ENCODE measurements around the gene RTL1. TPM values are rescaled to one million over a fixed set of nuclear protein-coding genes. Genes with fewer than 3 reads are reported as not detected.

The RTL1 gene
- polyA plus RNA-seq, 12 donors = 22.7 to 66.3 (median 47.2) TPM; not detected in 1

DNA sequence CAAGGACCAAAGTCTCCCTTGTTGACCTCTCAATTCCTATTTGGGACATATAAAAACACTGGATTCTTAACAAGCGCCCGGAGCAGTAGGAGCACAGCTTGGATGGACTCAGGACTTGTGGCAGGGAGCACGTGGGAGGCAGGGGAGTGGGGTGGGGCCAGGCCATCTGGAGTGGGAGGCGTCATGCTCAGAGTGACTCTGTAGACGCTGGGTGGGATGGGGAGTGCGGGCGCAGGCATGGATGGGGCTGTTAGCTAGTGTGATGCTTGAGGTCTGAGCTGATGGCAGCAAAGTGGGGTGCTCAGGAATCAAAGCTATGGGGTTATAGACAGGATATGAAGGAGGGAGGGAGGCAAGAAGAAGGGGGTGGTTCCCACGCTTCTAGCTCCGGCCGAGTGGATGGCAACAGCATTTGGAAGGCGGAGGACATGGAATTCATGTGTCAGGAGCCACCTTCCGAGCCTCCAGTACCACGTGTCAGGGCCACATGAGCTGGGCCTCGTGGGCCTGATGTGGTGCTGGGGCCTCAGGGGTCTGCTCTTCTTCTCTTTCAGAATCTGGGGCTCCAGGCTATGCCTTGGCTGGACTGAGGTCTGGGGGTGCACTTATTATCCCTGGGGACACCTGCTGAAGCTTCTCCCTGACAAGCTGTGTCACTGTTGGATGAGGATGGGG, 51.4 kb downstream of the RTL1 start:
- no peak for DNase-seq

DNA sequence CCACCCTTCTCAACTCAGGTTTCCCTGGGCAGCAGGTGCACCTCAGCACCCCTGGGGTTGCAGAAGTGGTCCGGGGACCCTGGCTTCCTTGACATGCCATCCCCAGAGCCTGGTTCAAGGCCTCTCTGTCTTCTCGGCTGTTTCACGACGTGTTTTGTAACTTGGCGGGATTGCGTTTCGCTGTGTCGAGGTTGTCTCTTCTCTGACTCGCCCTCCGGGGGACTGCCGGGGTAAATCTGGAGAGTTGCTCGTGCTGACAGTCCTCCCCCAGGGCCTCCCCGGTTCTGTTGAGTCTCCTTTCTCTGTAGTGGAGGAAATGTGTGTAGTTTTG, 52.0 kb downstream of the RTL1 start:
- DNase-seq = no peak

DNA sequence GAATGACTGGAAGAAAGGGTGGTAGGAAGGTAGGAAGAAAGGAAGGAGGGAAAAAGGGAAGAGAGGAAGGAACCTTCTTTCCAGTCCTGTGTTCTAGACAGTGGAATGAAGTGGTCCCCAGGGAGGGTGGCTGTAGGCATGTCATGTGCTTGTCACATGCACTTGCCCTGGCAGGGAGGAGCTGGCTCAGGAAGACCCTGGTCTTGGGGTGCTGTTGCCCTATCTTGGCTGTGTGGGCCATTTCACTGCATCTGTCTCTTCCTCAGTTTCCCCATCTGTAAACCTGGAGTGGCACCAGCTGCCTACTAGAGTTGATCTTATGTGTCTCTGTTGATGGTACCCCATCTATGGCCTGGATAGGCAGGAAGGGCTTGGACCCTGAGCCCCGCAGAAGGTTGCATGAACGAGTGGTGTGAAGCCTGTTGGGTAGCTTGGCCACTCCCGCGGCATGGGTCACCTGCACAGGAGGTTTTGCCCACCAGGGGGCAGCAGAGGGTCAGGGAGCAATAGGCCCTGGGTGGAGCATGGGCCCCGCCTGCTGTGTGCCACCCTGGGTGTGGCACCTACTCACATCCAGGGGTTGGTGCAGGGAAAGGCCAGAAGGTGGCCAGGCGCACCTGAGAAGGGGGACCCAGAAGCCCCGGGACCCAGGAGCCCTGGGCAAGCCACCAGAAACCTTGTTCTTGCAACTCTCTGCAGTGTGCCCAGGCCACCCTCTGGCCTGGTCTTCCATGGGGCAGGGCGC, 52.5 kb downstream of the RTL1 start:
- DNase-seq = no peak

DNA sequence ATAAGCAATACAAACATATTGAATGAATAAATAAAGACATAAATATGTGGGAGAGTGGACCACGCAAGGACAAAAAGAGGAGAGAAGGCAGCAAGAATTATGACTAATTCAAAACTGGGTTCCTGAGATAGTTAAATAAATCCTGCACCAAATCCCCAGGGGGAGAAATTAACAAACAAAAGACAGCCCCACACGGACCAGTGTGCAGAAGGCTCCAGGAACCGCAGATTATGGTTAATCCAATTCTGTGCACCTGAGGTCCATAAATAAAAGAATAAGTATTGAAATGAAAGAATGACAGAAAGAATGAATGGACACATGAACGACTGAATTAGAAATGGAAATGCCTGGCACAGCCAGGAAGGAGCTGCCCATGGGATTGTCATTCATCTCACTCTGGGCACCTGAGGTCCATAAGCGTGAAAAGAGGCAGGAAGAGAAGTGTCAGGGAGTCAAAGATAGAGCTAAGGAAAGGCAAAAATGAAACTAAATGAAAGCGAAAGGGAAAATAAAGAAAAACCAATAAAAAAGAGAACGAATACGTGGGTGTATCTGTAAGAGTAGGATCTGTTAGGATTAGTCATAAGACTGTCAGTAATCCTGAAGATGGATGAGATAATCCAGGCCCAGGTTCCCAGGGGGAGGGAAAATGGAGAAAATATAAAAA, 54.3 kb downstream of the RTL1 start:
- DNase-seq = no peak

- no peak for DNase-seq
Observed at GRCh38 chr14:100846309-100846859, 57.1 kb downstream of the RTL1 start.

DNA sequence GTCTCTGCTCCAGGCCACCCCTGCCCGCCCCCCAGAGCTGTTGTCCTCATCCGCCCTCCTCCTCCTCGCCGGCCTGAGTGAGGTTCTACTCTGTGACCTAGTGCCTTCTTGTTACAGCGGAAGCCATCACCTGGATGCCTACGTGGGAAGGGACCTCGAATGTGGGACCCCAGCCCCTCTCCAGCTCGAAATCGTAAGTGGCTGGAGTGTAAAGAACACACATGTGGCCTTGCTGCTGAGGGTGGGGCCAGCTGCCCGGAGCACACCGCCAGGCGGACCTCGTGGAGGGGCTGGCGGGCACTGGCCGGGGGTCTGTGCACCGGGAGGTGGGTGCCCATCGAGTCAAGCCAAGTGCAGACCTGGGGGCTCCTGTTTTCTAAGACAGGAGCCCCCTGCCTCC, 58.2 kb downstream of the RTL1 start:
- no peak for DNase-seq

- no peak for DNase-seq
Observed at GRCh38 chr14:100844846-100845245, 58.7 kb downstream of the RTL1 start.

DNA sequence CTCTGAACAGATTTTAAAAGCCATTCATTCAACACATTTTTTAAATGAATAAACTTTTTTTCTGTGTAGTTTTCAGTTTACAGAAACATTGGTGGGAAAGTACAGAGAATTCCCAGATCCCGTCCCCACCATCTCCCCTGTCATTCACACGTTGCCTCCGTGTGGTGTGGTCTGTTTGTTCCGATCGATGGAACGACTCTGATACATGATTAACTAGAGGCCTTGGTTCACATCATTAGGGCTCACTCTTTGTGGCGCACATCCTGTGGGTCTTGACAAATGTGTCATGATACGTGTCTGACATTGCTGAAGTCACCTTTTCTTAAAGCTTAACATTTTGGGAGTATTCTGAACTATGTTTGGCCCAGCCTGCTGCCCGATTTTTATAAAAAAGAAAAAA, 59.1 kb downstream of the RTL1 start:
- DNase-seq = no peak

- no peak for DNase-seq
Observed at GRCh38 chr14:100844082-100844408, 59.5 kb downstream of the RTL1 start.

GRCh38 chr14:100842799-100843198, 60.7 kb downstream of the RTL1 start:
- DNase-seq = no peak

GRCh38 chr14:100841761-100842403, 61.6 kb downstream of the RTL1 start:
- DNase-seq = no peak

DNA sequence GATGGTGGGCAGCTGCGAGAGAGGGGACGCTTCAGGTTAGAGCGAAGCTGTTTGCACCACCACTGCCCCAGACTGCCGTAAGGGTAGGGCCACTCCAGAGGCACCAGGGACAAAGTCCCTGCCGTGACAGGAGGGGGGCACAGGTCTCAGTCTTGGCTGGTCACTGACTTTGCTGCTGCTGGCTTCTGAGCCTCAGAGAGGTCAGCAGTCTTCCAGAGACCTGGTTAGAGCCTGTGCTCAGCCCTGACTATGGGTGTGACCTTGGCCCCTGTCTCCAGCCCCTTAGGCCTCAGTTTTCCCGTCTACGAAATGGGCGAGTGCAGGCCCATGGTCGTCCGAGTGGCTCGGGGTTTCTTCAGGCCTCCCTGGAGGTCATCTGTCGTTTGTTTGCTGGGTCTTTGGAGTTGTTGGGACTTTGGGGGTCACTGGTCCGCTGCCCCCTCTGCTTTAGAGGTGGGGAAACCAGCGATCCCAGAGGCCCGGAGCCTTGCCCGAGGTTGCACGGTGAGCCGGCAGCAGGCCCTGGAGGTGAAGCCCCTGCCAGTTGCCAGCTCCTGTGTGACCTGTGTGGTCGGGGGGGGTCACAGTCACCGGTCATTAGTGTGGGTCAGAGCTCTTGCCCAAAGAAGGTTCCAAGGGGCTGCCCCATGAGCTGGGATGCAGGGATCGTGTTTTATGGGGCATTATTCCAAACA, 62.3 kb downstream of the RTL1 start:
- no peak for DNase-seq

DNA sequence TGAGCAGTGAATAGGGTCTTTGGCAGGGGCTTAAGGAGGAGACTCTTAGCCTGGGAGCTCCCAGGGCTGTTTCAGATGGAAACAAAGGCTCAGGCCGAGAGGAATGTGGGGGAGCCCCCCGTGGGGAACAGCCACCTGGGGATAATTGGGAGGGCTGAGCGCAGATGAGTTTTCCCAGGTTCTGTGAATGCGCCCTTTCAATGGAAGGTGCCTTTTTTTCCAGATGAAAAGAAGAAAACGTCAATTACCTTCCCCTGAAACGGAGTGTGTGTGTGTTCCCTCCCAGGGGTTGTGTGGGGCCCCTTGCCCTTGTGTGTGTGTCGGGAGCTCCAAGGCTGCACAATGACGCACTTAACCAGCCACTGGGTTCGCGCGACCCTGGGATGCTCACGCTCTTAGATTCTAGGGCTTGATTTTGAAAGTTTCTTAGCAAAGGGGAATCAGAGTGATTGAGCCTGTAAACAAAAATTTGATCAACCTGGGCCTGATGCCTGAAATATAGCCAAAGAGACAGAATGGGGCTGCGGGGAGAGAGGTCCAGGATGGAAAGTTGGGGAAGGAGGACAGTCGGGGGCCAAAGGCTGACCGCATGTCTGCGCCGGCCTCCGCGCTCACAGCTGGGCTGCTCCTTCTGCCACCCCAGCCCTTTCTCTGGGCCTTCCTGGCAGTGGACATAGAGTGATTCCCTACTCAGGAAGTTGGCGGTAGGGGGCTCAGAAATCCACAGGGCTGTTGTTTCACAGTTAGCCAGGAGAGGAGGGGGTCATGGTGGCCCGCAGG, 63.0 kb downstream of the RTL1 start:
- DNase-seq = no peak

DNA sequence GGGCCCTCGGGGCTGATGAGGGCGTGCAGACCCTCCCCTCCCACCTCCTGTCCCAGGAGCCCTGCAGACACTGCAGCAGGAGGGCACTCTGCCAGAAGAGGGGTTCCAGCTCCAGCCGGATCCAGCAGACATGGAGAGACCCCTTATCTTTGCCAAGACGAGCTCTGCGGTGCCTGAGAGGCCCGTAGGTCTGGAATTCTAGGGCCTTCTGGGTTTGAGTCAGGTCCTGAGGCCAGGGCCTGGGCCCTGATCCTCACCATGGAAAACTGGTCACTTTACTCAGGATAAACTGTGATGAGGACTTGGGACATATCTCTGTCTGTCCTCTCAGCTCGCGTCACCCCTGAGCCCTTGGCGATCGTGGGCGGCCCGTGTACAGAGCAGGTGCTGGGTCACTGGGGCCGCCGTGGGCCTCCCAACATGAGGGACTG, 63.8 kb downstream of the RTL1 start:
- DNase-seq = no peak

GRCh38 chr14:100839315-100839585, 64.3 kb downstream of the RTL1 start:
- no peak for DNase-seq

DNA sequence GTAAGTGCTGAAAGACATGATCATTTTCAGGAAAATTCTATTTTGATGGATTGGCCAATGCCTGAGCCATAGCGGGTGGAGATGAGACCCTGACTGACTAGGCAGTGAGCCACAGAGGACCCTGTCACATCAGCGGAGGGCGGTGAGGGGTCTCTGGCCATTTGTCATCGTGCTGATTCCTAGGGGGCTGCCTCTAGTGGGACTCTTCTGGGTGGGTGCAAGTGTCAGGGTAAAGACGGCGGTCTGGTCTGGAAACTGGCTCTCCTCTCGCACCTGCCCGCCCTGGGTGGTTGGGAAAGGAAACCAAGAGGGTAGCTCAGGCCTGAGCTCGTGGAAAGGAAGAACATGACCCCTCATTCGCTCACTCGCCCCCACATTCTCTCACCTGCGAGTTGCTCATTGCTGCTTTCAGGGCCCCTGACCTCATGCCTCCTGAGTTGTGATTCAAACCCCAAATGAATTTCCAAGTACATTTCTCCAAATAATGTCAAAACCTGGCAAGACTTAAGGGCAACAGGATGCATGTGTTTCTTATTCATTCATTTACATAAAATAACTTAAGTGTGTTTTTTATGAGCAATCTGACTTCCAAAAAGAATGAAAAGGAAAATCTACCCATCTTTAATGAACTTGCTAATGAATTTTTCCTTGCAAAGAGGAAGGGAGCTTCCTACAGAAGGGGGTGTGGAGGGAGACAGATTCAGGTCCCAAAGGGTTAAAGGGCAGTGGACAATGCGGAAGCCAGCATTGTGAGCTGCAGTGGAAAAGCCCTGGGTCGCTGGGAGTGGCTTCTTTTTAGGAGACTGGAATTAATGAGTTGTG, 64.8 kb downstream of the RTL1 start:
- no peak for DNase-seq

GRCh38 chr14:100837805-100838350, 65.6 kb downstream of the RTL1 start:
- DNase-seq = no peak

GRCh38 chr14:100836941-100837804, 66.3 kb downstream of the RTL1 start:
- no peak for DNase-seq

- no peak for DNase-seq
Observed at GRCh38 chr14:100836311-100836805, 67.2 kb downstream of the RTL1 start.
